WTC11 (cell line): ENCODE data around the gene DMC1. TPM values are rescaled to one million over a fixed set of nuclear protein-coding genes. Genes with fewer than 3 reads are reported as not detected.

Experiments used
- total RNA-seq: library from RNA; stranded (reverse); gene quantifications from 3 replicates; pipeline ENCODE4 v1.2.3, GENCODE V29; 2021

The DMC1 gene
- total RNA-seq, 1 experiment from 2014 or later, result 4.3 TPM

Other genes starting within 250 kb of the DMC1 start
- 3.1 to 3.3 TPM (median 3.2 TPM) in 3 replicates for gene KCNJ4, start 115.0 kb downstream of the DMC1 start, total RNA-seq
- 5.7 to 10.3 TPM (median 7.7 TPM) in 3 replicates for gene KDELR3, start 102.1 kb downstream of the DMC1 start, total RNA-seq
- gene DDX17, start 63.9 kb downstream of the DMC1 start, total RNA-seq, result 399 to 507 TPM (median 489 TPM) in 3 replicates
- gene FAM227A, start 86.2 kb upstream of the DMC1 start, total RNA-seq, result 3.8 to 6.3 TPM (median 6.0 TPM) in 3 replicates
- gene CBY1, start 86.5 kb upstream of the DMC1 start, total RNA-seq, result 26.5 to 28.3 TPM (median 28.1 TPM) in 3 replicates
- 131 to 146 TPM (median 135 TPM) in 3 replicates for gene TOMM22, start 111.8 kb upstream of the DMC1 start, total RNA-seq
- 22.2 to 26.2 TPM (median 24.5 TPM) in 3 replicates for gene JOSD1, start 130.8 kb upstream of the DMC1 start, total RNA-seq
- gene GTPBP1, start 135.8 kb upstream of the DMC1 start, total RNA-seq, result 98.9 to 108 TPM (median 101 TPM) in 3 replicates
- 17.7 to 30.1 TPM (median 18.6 TPM) in 3 replicates for gene SUN2, start 185.8 kb upstream of the DMC1 start, total RNA-seq
- gene DNAL4, start 224.0 kb upstream of the DMC1 start, total RNA-seq, result 11.8 to 12.2 TPM (median 12.1 TPM) in 3 replicates